ENCODE results near the gene NEDD8.

The NEDD8 gene

GRCh38 chr14:24216345-24216699 lies 15.8 kb downstream of the NEDD8 start:
- H3K27ac ChIP-seq, result peak overlapping the region; percentile 71
- TF ChIP-seq CTCF (conservative IDR thresholded peaks at IDR 0.05) (no peak), ZFX (IDR thresholded peaks at IDR 0.05) (no peak)

- TF ChIP-seq ZFX (IDR thresholded peaks at IDR 0.05) (no peak), CTCF (conservative IDR thresholded peaks at IDR 0.05) (peak; percentile 79)
- peak within 1 kb of the TSS; percentile 71 for H3K27ac ChIP-seq
These were observed 16.4 kb downstream of the NEDD8 start, which contains the start of gene MDP1 for GRCh38 chr14:24215495-24216344. TSS of gene MDP1 (minus strand) at chr14:24216066. CDS start at chr14:24215955, 111 bp downstream.

GRCh38 chr14:24213866-24214662 lies 18.1 kb downstream of the NEDD8 start:
- TF ChIP-seq ZFX (IDR thresholded peaks at IDR 0.05) (no peak), CTCF (conservative IDR thresholded peaks at IDR 0.05) (no peak)
- no peak overlapping the region for H3K27ac ChIP-seq

GRCh38 chr14:24212924-24213865 lies 19.0 kb downstream of the NEDD8 start, which contains the start of gene CHMP4A:
TSS of gene CHMP4A (minus strand) at chr14:24213488. CDS start at chr14:24213439, 49 bp downstream.
- TF ChIP-seq CTCF (conservative IDR thresholded peaks at IDR 0.05) (no peak), ZFX (IDR thresholded peaks at IDR 0.05) (no peak)

GRCh38 chr14:24211311-24211710 lies 20.9 kb downstream of the NEDD8 start:
- H3K27ac ChIP-seq, result no peak overlapping the region
- TF ChIP-seq ZFX (IDR thresholded peaks at IDR 0.05), result no peak

More at GRCh38 chr14:24212924-24213865, 19.0 kb downstream of the NEDD8 start, which contains the start of gene CHMP4A:
- H3K27ac ChIP-seq, result peak within 1 kb of the TSS; percentile 48

GRCh38 chr14:24207625-24208024 lies 24.5 kb downstream of the NEDD8 start:
- H3K27ac ChIP-seq, result no peak overlapping the region
- TF ChIP-seq CTCF (conservative IDR thresholded peaks at IDR 0.05) (no peak), ZFX (IDR thresholded peaks at IDR 0.05) (no peak)

- TF ChIP-seq ZFX (IDR thresholded peaks at IDR 0.05) (no peak), CTCF (conservative IDR thresholded peaks at IDR 0.05) (no peak)
- H3K27ac ChIP-seq, result no peak overlapping the region
These were observed 25.0 kb downstream of the NEDD8 start for GRCh38 chr14:24207104-24207551.

Data from C4-2B (cell line).